Neural cell (in vitro differentiated cells): ENCODE data around the gene RPL12. TPM values are rescaled to one million over a fixed set of nuclear protein-coding genes. Genes with fewer than 3 reads are reported as not detected.

Experiments used
- H2AFZ ChIP-seq: fragments of 200-600, 300-800 bp; sonication (generic), shearing (Covaris generic); 2 replicates; pipeline ENCODE4 v1.6.0; 2014; ENCODE audit warnings: low read depth, mild to moderate bottlenecking, antibody characterized with exemption, low read length, moderate library complexity
- H3F3A ChIP-seq: fragments of 200-600 bp; shearing (Covaris generic); 2 replicates; pipeline ENCODE4 v1.6.1; 2016; ENCODE audit warnings: mild to moderate bottlenecking, moderate library complexity, mixed read lengths, antibody characterized with exemption, low read length; ENCODE audit not compliant: insufficient read depth, poor library complexity, severe bottlenecking
- H3K27ac ChIP-seq: fragments of 200-600, 300-800 bp; sonication (generic), shearing (Covaris generic); 2 replicates; pipeline ENCODE4 v1.5.1; 2014; ENCODE audit warnings: mild to moderate bottlenecking, low read length, moderate library complexity
- H3K27me3 ChIP-seq: fragments of 300-800, 200-600 bp; sonication (generic), shearing (Covaris generic); 2 replicates; pipeline ENCODE4 v1.6.0; 2014; ENCODE audit warnings: mild to moderate bottlenecking, low read depth, low read length, moderate library complexity; ENCODE audit not compliant: insufficient read depth
- H3K36me3 ChIP-seq: fragments of 300-800, 200-600 bp; sonication (generic), shearing (Covaris generic); 2 replicates; pipeline ENCODE4 v1.5.1; 2014; ENCODE audit warnings: mild to moderate bottlenecking, antibody characterized with exemption, low read length, moderate library complexity; ENCODE audit not compliant: insufficient read depth
- H3K4me2 ChIP-seq: fragments of 300-800, 200-600 bp; sonication (generic), shearing (Covaris generic); 2 replicates; pipeline ENCODE4 v1.6.0; 2014; ENCODE audit warnings: mild to moderate bottlenecking, low read length
- H3K4me3 ChIP-seq: fragments of 300-800, 200-600 bp; sonication (generic), shearing (Covaris generic); 2 replicates; pipeline ENCODE4 v1.5.1; 2014; ENCODE audit warnings: mild to moderate bottlenecking, low read length, moderate library complexity
- H3K79me2 ChIP-seq: fragments of 200-600 bp; shearing (Covaris generic); replicated peaks from 2 replicates; pipeline ENCODE4 v1.6.0; 2014; ENCODE audit warnings: mild to moderate bottlenecking, low read length, moderate library complexity; ENCODE audit not compliant: insufficient read depth
- H3K9ac ChIP-seq: fragments of 300-800, 200-600 bp; sonication (generic), shearing (Covaris generic); 2 replicates; pipeline ENCODE4 v1.6.1; 2016; ENCODE audit warnings: mild to moderate bottlenecking, low read length, mixed read lengths
- H3K9me2 ChIP-seq: fragments of 200-600 bp; shearing (Covaris generic); 2 replicates; pipeline ENCODE4 v1.6.1; 2016; ENCODE audit warnings: mild to moderate bottlenecking, low read length, mixed read lengths; ENCODE audit not compliant: insufficient read depth
- H3K9me3 ChIP-seq: fragments of 200-600, 300-800 bp; sonication (generic), shearing (Covaris generic); 2 replicates; pipeline ENCODE4 v1.6.1; 2016; ENCODE audit warnings: mild to moderate bottlenecking, mixed run types, low read length, moderate library complexity, mixed read lengths
- H4K20me1 ChIP-seq: fragments of 200-600 bp; shearing (Covaris generic); 2 replicates; pipeline ENCODE4 v1.6.1; 2016; ENCODE audit warnings: mild to moderate bottlenecking, mixed run types; ENCODE audit not compliant: insufficient read depth
- CTCF ChIP-seq: fragments of 450-650 bp; IDR thresholded peaks from 2 replicates; pipeline ENCODE4 v1.5.1; 2014; ENCODE audit warnings: antibody characterized with exemption, mild to moderate bottlenecking, moderate library complexity; ENCODE audit not compliant: poor library complexity, severe bottlenecking
- EP300 ChIP-seq: fragments of 450-650 bp; conservative IDR thresholded peaks from 2 replicates; pipeline ENCODE4 v1.6.1; 2014; ENCODE audit warnings: antibody characterized with exemption, mild to moderate bottlenecking, moderate library complexity; ENCODE audit not compliant: poor library complexity, severe bottlenecking
- EZH2 ChIP-seq: fragments of 200-600, 300-800 bp; shearing (Covaris generic), sonication (generic); IDR thresholded peaks from 2 replicates; pipeline ENCODE4 v1.6.1; 2014; ENCODE audit warnings: antibody characterized with exemption, low read length, borderline replicate concordance, mild to moderate bottlenecking; ENCODE audit not compliant: insufficient read depth, poor library complexity, severe bottlenecking
- MXI1 ChIP-seq: fragments of 450-650 bp; conservative IDR thresholded peaks from 2 replicates; pipeline ENCODE4 v1.6.1; 2014; ENCODE audit warnings: antibody characterized with exemption, mild to moderate bottlenecking; ENCODE audit not compliant: poor library complexity, severe bottlenecking
- POLR2AphosphoS5 ChIP-seq: IDR thresholded peaks from 2 replicates; pipeline ENCODE4 v1.6.1; 2012
- RAD21 ChIP-seq: fragments of 450-650 bp; conservative IDR thresholded peaks from 2 replicates; pipeline ENCODE4 v1.6.1; 2014; ENCODE audit warnings: antibody characterized with exemption, mild to moderate bottlenecking, moderate library complexity
- REST ChIP-seq: IDR thresholded peaks from 2 replicates; pipeline ENCODE4 v1.6.1; 2012; ENCODE audit warnings: borderline replicate concordance
- SMC3 ChIP-seq: fragments of 450-650 bp; conservative IDR thresholded peaks from 2 replicates; pipeline ENCODE4 v1.6.1; 2014; ENCODE audit warnings: antibody characterized with exemption, mild to moderate bottlenecking, moderate library complexity; ENCODE audit not compliant: poor library complexity
- TAF1 ChIP-seq: IDR thresholded peaks from 2 replicates; pipeline ENCODE4 v1.6.1; 2012; ENCODE audit warnings: low read depth
- polyA plus RNA-seq: library from polyadenylated mRNA; depleted of rRNA; stranded (reverse); fragments of >200 nt; gene quantifications from 2 replicates; pipeline ENCODE4 v1.2.3, GENCODE V29; 2014

The RPL12 gene
- polyA plus RNA-seq, 1 donor from 2014 or later, result 862 TPM

GRCh38 chr9:127415141-127415540 is 36.1 kb downstream of the RPL12 start:
- Histone ChIP-seq H3K9ac (no peak overlapping the region), H3K4me3 (no peak overlapping the region), H3K9me3 (no peaks in the 10 kb centered on the region), H2AFZ (no peak overlapping the region), H3K27me3 (no peaks in the 10 kb centered on the region), H3K4me2 (no peak overlapping the region), H3F3A (no peaks in the 10 kb centered on the region), H3K27ac (no peak overlapping the region), H4K20me1 (no peaks in the 10 kb centered on the region), H3K9me2 (no peaks in the 10 kb centered on the region), H3K79me2 (no peaks in the 10 kb centered on the region), H3K36me3 (no peaks in the 10 kb centered on the region)
- TF ChIP-seq RAD21 (no peak), TAF1 (no peak), EZH2 (no peak), MXI1 (no peak), POLR2AphosphoS5 (no peak), SMC3 (no peak), EP300 (no peak), REST (no peak), CTCF (no peak)

GRCh38 chr9:127411122-127411521 is 40.1 kb downstream of the RPL12 start:
- no peak overlapping the region for H3K27ac ChIP-seq
- no peaks in the 10 kb centered on the region for H3K36me3 ChIP-seq
- no peaks in the 10 kb centered on the region for H3K9me3 ChIP-seq
- H3K27me3 ChIP-seq, result no peaks in the 10 kb centered on the region
- no peak overlapping the region for H3K4me2 ChIP-seq
- H4K20me1 ChIP-seq, result no peaks in the 10 kb centered on the region
- H3K79me2 ChIP-seq, result no peaks in the 10 kb centered on the region
- no peaks in the 10 kb centered on the region for H3F3A ChIP-seq
- H3K9me2 ChIP-seq, result no peaks in the 10 kb centered on the region
- no peak overlapping the region for H2AFZ ChIP-seq
- H3K4me3 ChIP-seq, result no peak overlapping the region
- H3K9ac ChIP-seq, result no peak overlapping the region
- TF ChIP-seq TAF1 (no peak), EP300 (no peak), MXI1 (no peak), RAD21 (no peak), POLR2AphosphoS5 (no peak), CTCF (no peak), SMC3 (no peak), EZH2 (no peak), REST (no peak)
